Omental fat pad (tissue), 4 donors: ENCODE data around the gene COX7A2. TPM values are rescaled to one million over a fixed set of nuclear protein-coding genes. Genes with fewer than 3 reads are reported as not detected.

Experiments
- ATAC-seq: fragments of 150-250 bp; one replicate; pipeline ENCODE4 v1.9.1; 2016; ENCODE audit warnings: mild to moderate bottlenecking, moderate library complexity; ENCODE audit not compliant: low FRiP score
- DNase-seq: peaks from one replicate; pipeline ENCODE4 v3.0.0-alpha.2; 2019; ENCODE audit warnings: low spot score
- CTCF ChIP-seq, 3 donors: fragments of 450-650 bp; IDR thresholded peaks; one replicate each; pipeline ENCODE4 v1.5.1; 2016 to 2017; ENCODE audit warnings: antibody characterized with exemption in 3 of 3, mild to moderate bottlenecking in 3 of 3, moderate library complexity in 2 of 3
- total RNA-seq, 4 donors: library from RNA; depleted of rRNA; stranded (reverse); fragments of >200 nt; gene quantifications; one replicate each; pipeline ENCODE4 v1.1.0, GENCODE V29; 2016

COX7A2 gene
- total RNA-seq, 4 donors from 2014 or later, result 171 to 310 (median 221) TPM

- DNase-seq, result peak; percentile 87
- TF ChIP-seq CTCF (IDR thresholded peaks at IDR 0.05), result no peak
These were observed 37.6 kb downstream of the COX7A2 start, which contains the start of gene COL12A1 for GRCh38 chr6:75205776-75206575. TSS of gene COL12A1 (minus strand) at chr6:75206053. CDS start at chr6:75202792, 3,261 bp downstream.

DNA sequence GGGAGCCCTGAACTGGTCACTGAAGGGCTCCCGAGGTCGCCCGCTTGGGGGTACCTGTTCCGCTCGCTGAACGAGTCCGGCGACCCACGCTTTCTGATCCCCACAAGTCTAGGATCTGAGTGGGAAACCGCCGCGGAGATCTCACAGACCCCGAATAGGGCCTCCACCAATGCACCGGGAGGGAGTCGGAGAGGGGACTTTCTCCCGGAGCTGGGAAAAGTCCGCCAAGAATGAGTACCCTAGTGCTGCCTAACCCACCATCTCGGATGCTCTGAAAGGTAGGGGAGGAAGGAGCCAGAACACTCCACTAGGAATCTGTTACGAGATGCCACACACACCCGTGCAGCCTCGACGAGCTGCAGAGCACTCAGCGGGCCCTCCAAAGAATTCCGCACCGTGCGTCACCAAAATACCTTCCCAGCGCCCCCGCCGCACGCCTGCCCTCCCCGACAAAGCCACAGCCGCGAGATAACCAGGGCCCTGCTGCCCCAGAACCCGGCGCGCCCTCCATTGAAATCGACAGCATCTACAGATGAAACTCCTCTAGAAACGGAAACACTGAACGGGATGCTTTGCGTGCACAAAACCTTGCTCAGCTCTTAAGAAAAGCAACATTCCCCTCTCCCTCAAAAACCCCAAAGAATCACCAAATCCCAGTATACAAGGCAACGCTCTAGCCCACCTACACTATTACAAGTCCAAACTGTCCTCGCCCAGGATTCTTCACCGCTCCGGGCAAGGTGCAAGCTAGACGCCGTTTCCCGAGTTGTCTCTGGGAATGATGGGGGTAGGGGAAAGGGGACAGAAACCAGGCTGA, 38.4 kb downstream of the COX7A2 start:
- no peak for TF ChIP-seq CTCF (IDR thresholded peaks at IDR 0.05)
- ATAC-seq (peak; percentile 33), DNase-seq (no peak)

More at GRCh38 chr6:75205776-75206575, 37.6 kb downstream of the COX7A2 start, which contains the start of gene COL12A1:
- peak; percentile 88 for ATAC-seq

GRCh38 chr6:75204217-75204958, 39.2 kb downstream of the COX7A2 start:
- peak; percentile 44 for DNase-seq
- peak; percentile 41 for ATAC-seq
- peak in 2 of 3 donors; percentile 10 to 31 for TF ChIP-seq CTCF (IDR thresholded peaks at IDR 0.05)

GRCh38 chr6:75203721-75204120, 39.9 kb downstream of the COX7A2 start:
- TF ChIP-seq CTCF (IDR thresholded peaks at IDR 0.05), result no peak
- ATAC-seq (no peak), DNase-seq (no peak)

GRCh38 chr6:75202676-75203131, 40.9 kb downstream of the COX7A2 start:
- no peak for TF ChIP-seq CTCF (IDR thresholded peaks at IDR 0.05)
- ATAC-seq (no peak), DNase-seq (no peak)

DNA sequence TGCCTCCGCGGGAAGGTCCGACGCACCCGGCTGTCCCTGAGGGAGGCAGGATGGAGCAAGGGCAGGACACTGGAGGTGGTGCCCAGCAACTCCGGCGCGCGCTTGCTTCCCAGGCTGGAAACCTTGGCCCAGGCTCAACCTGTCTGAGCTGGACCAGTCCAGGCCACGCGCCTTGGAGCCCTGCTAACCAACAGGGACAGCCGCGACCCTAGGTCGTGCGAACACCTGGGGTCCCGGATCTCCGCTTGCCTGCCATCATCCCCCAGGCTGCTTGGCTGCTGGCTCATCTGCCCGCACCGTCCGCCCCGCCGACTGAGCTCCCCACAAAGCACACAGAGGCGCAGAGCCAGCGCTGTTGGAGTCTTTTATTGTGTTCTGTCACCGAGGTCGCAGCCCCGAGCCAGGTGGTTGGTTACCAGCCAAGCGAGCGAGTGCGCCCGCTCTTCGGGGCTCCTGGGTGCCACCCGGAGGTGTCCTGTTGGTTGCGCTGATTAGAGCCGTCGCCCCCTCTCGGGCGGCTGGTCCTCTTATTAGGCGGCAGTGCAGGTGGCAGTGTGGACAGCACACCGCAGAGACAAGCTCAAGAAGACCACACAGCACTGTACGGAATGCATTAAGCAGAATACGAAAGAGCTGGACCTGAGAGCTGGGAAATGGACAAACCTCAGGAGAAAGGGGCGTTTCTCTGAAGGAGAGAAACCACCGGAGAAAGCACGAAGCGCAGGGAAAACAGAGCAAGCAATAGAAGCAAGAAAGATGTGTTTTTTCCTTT, 41.5 kb downstream of the COX7A2 start:
- TF ChIP-seq CTCF (IDR thresholded peaks at IDR 0.05), result no peak
- ATAC-seq (no peak), DNase-seq (no peak)
